ENCODE measurements around the gene FRMD4A.

The FRMD4A gene

GRCh38 chr10:13693783-13694700, 636.7 kb downstream of the FRMD4A start:
- DNase-seq (ENCODE audit: extremely low read depth, low read depth), result no peak
- TF ChIP-seq CTCF (IDR thresholded peaks at IDR 0.05; ENCODE audit: low read depth, low read length, missing control alignments), result no peak
- no peak overlapping the region for H3K4me3 ChIP-seq (replicated peaks; ENCODE audit: low read depth, low read length)

GRCh38 chr10:13690281-13690825, 640.4 kb downstream of the FRMD4A start:
- no peak for TF ChIP-seq CTCF (IDR thresholded peaks at IDR 0.05; ENCODE audit: low read depth, low read length, missing control alignments)
- H3K4me3 ChIP-seq (replicated peaks; ENCODE audit: low read depth, low read length), result no peak overlapping the region
- no peak for DNase-seq (ENCODE audit: extremely low read depth, low read depth)

- TF ChIP-seq CTCF (IDR thresholded peaks at IDR 0.05; ENCODE audit: low read depth, low read length, missing control alignments), result no peak
- no peak for DNase-seq (ENCODE audit: extremely low read depth, low read depth)
- no peak overlapping the region for H3K4me3 ChIP-seq (replicated peaks; ENCODE audit: low read depth, low read length)
Measured at GRCh38 chr10:13686331-13686752, 644.4 kb downstream of the FRMD4A start.

DNA sequence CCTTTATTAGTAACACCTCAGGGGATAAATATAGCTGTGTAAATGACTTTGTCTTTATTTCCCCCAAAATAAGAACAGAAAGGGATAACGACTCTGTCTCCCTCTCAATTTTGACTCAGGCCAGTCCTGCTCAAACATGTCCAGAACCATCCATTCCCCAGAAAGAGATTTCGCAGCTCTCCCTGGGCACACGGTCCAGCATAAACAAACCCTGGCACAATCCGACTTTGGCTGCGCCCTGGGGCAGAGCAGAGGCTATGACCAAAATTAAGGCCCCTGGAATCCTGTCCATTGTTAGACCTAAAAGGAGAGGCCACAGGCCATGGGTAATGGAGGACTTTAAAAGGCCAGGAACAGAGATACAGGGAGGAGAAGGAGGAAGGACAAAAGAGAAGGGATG, 644.8 kb downstream of the FRMD4A start:
- no peak for TF ChIP-seq CTCF (IDR thresholded peaks at IDR 0.05; ENCODE audit: low read depth, low read length, missing control alignments)
- DNase-seq (ENCODE audit: extremely low read depth, low read depth), result no peak
- no peak overlapping the region for H3K4me3 ChIP-seq (replicated peaks; ENCODE audit: low read depth, low read length)

DNA sequence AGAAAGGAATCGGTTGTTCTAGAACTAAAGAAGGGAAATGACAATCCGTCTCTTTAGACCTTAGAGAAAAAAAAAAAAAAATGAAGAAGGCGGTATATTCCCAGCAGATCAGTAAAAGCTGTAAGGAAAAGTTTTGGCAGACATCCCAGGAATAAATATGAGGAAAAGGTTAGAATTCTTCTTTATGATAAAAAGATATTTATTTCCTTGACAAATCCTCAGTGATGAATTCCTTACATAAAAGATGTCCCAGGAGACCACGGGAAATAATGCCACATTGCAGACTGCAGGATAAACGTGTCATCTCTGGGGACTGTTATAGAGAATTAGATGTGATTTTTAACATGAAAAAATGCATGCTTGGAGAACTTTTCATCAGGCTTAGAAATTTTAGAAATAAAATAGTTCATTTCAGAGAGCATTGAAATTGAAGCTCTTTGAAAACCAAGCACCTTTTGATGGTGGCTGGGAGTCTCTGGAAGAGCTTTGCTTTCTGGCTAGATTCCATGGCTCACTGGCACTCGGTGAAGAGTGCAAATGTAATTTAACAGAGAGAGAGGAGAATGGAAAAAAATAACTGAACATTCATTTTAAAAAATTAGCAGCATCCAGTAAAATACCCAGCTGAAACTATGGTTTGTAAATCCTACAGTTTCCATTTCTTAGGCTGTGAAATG, 645.8 kb downstream of the FRMD4A start:
- no peak overlapping the region for H3K4me3 ChIP-seq (replicated peaks; ENCODE audit: low read depth, low read length)
- DNase-seq (ENCODE audit: extremely low read depth, low read depth), result no peak
- no peak for TF ChIP-seq CTCF (IDR thresholded peaks at IDR 0.05; ENCODE audit: low read depth, low read length, missing control alignments)

DNA sequence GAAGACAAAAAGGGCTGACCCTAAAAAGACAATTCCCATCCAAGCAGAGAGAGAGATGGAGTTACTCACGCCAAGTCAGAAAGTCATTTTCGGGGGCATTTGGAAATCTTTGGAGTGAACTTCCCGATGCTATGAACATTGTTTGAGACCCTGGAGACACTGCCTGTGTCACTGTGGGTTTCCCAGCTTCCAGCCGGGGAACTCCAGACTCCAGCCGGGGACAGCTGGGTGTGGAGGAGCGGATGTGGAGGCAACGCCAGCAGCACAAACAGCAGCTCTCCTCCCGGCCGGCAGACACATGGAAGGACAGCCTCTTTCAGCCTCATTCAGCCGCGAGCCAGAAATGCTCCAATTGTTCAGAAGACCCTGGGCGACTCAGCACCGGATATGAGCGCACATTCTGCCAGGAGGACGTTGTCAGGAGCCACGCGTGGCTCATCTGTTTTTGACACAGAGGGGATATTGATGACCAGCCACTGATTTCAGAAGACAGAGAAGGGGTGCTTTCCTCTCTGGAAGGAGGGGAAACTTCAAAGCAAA, 646.4 kb downstream of the FRMD4A start:
- no peak overlapping the region for H3K4me3 ChIP-seq (replicated peaks; ENCODE audit: low read depth, low read length)
- no peak for TF ChIP-seq CTCF (IDR thresholded peaks at IDR 0.05; ENCODE audit: low read depth, low read length, missing control alignments)
- DNase-seq (ENCODE audit: extremely low read depth, low read depth), result no peak
